ENCODE measurements around the gene SDK1. TPM values are rescaled to one million over a fixed set of nuclear protein-coding genes. Genes with fewer than 3 reads are reported as not detected.

Gene SDK1
- polyA plus RNA-seq, 4 donors: 0.27 to 5.0 (median 2.1) TPM; not detected in 1

GRCh38 chr7:3591944-3592343 is 290.9 kb downstream of the SDK1 start:
- FAIRE-seq: no peak

GRCh38 chr7:3592401-3593134 is 291.5 kb downstream of the SDK1 start:
- Histone ChIP-seq H3K36me3 (ENCODE audit: control insufficient read depth in 3 of 3, insufficient read depth in 2 of 3, low read depth in 1 of 3, low read length in 3 of 3) (no peaks in the 10 kb centered on the region), H3K9me3 (ENCODE audit: control insufficient read depth in 2 of 2, insufficient read depth in 1 of 2, low read depth in 1 of 2, low read length in 1 of 2) (no peaks in the 10 kb centered on the region), H3K27me3 (ENCODE audit: control insufficient read depth in 3 of 3, insufficient read depth in 3 of 3, low read length in 3 of 3) (no peaks in the 10 kb centered on the region), H3K4me1 (ENCODE audit: control insufficient read depth in 3 of 3, insufficient read depth in 2 of 3, low read depth in 1 of 3, low read length in 2 of 3) (no peaks in the 10 kb centered on the region), H3K27ac (ENCODE audit: low read depth in 1 of 3, low read length in 2 of 3) (no peak overlapping the region), H3K4me3 (ENCODE audit: low read depth in 1 of 3, low read length in 3 of 3) (no peak overlapping the region)
- WGBS, 3 donors: 12 to 40% (median 27%) methylated on average over 11 of the region's 11 CpGs
- DNase-seq (peak; percentile 9 to 65), FAIRE-seq (no peak)

More at GRCh38 chr7:3591944-3592343, 290.9 kb downstream of the SDK1 start:
- Histone ChIP-seq H3K27ac (ENCODE audit: low read depth in 1 of 3, low read length in 2 of 3) (no peak overlapping the region), H3K4me1 (ENCODE audit: control insufficient read depth in 3 of 3, insufficient read depth in 2 of 3, low read depth in 1 of 3, low read length in 2 of 3) (no peaks in the 10 kb centered on the region), H3K27me3 (ENCODE audit: control insufficient read depth in 3 of 3, insufficient read depth in 3 of 3, low read length in 3 of 3) (no peaks in the 10 kb centered on the region), H3K9me3 (ENCODE audit: control insufficient read depth in 2 of 2, insufficient read depth in 1 of 2, low read depth in 1 of 2, low read length in 1 of 2) (no peaks in the 10 kb centered on the region), H3K36me3 (ENCODE audit: control insufficient read depth in 3 of 3, insufficient read depth in 2 of 3, low read depth in 1 of 3, low read length in 3 of 3) (no peaks in the 10 kb centered on the region), H3K4me3 (ENCODE audit: low read depth in 1 of 3, low read length in 3 of 3) (no peak overlapping the region)
- DNase-seq: no peak
- WGBS, 3 donors: 72 to 85% (median 74%) methylated on average over 4 of the region's 4 CpGs

- Histone ChIP-seq H3K9me3 (ENCODE audit: control insufficient read depth in 2 of 2, insufficient read depth in 1 of 2, low read depth in 1 of 2, low read length in 1 of 2) (no peaks in the 10 kb centered on the region), H3K36me3 (ENCODE audit: control insufficient read depth in 3 of 3, insufficient read depth in 2 of 3, low read depth in 1 of 3, low read length in 3 of 3) (no peaks in the 10 kb centered on the region), H3K4me1 (ENCODE audit: control insufficient read depth in 3 of 3, insufficient read depth in 2 of 3, low read depth in 1 of 3, low read length in 2 of 3) (no peaks in the 10 kb centered on the region), H3K27ac (ENCODE audit: low read depth in 1 of 3, low read length in 2 of 3) (no peak overlapping the region), H3K27me3 (ENCODE audit: control insufficient read depth in 3 of 3, insufficient read depth in 3 of 3, low read length in 3 of 3) (no peaks in the 10 kb centered on the region), H3K4me3 (ENCODE audit: low read depth in 1 of 3, low read length in 3 of 3) (no peak overlapping the region)
- no peak for FAIRE-seq
- no peak for DNase-seq
- WGBS, 3 donors: 96 to 97% (median 96%) methylated on average over 4 of the region's 4 CpGs
Observed at GRCh38 chr7:3594901-3595300, 293.8 kb downstream of the SDK1 start.

- WGBS, 3 donors: 86 to 92% (median 90%) methylated on average over 7 of the region's 7 CpGs
- FAIRE-seq: no peak
- Histone ChIP-seq H3K27me3 (ENCODE audit: control insufficient read depth in 3 of 3, insufficient read depth in 3 of 3, low read length in 3 of 3) (no peaks in the 10 kb centered on the region), H3K36me3 (ENCODE audit: control insufficient read depth in 3 of 3, insufficient read depth in 2 of 3, low read depth in 1 of 3, low read length in 3 of 3) (no peaks in the 10 kb centered on the region), H3K4me3 (ENCODE audit: low read depth in 1 of 3, low read length in 3 of 3) (no peak overlapping the region), H3K4me1 (ENCODE audit: control insufficient read depth in 3 of 3, insufficient read depth in 2 of 3, low read depth in 1 of 3, low read length in 2 of 3) (no peaks in the 10 kb centered on the region), H3K9me3 (ENCODE audit: control insufficient read depth in 2 of 2, insufficient read depth in 1 of 2, low read depth in 1 of 2, low read length in 1 of 2) (no peaks in the 10 kb centered on the region), H3K27ac (ENCODE audit: low read depth in 1 of 3, low read length in 2 of 3) (no peak overlapping the region)
- no peak for DNase-seq
Observed at GRCh38 chr7:3598854-3599253, 297.8 kb downstream of the SDK1 start.

GRCh38 chr7:3605222-3605621 is 304.2 kb downstream of the SDK1 start:
- Histone ChIP-seq H3K4me1 (ENCODE audit: control insufficient read depth in 3 of 3, insufficient read depth in 2 of 3, low read depth in 1 of 3, low read length in 2 of 3) (no peaks in the 10 kb centered on the region), H3K27me3 (ENCODE audit: control insufficient read depth in 3 of 3, insufficient read depth in 3 of 3, low read length in 3 of 3) (no peaks in the 10 kb centered on the region), H3K4me3 (ENCODE audit: low read depth in 1 of 3, low read length in 3 of 3) (no peak overlapping the region), H3K9me3 (ENCODE audit: control insufficient read depth in 2 of 2, insufficient read depth in 1 of 2, low read depth in 1 of 2, low read length in 1 of 2) (no peaks in the 10 kb centered on the region), H3K27ac (ENCODE audit: low read depth in 1 of 3, low read length in 2 of 3) (no peak overlapping the region), H3K36me3 (ENCODE audit: control insufficient read depth in 3 of 3, insufficient read depth in 2 of 3, low read depth in 1 of 3, low read length in 3 of 3) (no peaks in the 10 kb centered on the region)
- DNase-seq (no peak), FAIRE-seq (no peak)
- 59 to 68% (median 62%) methylated on average over 2 of the region's 2 CpGs for WGBS, 3 donors

- no peaks in the 10 kb centered on the region for H3K4me1 ChIP-seq (ENCODE audit: control insufficient read depth in 3 of 3, insufficient read depth in 2 of 3, low read depth in 1 of 3, low read length in 2 of 3)
- no peaks in the 10 kb centered on the region for H3K27me3 ChIP-seq (ENCODE audit: control insufficient read depth in 3 of 3, insufficient read depth in 3 of 3, low read length in 3 of 3)
- no peak overlapping the region for H3K4me3 ChIP-seq (ENCODE audit: low read depth in 1 of 3, low read length in 3 of 3)
- no peak overlapping the region for H3K27ac ChIP-seq (ENCODE audit: low read depth in 1 of 3, low read length in 2 of 3)
- DNase-seq (no peak), FAIRE-seq (no peak)
- 63 to 84% (median 65%) methylated on average over 4 of the region's 4 CpGs for WGBS, 3 donors
- H3K36me3 ChIP-seq (ENCODE audit: control insufficient read depth in 3 of 3, insufficient read depth in 2 of 3, low read depth in 1 of 3, low read length in 3 of 3): no peaks in the 10 kb centered on the region
- no peaks in the 10 kb centered on the region for H3K9me3 ChIP-seq (ENCODE audit: control insufficient read depth in 2 of 2, insufficient read depth in 1 of 2, low read depth in 1 of 2, low read length in 1 of 2)
Observed at GRCh38 chr7:3606436-3606835, 305.4 kb downstream of the SDK1 start.

- no peaks in the 10 kb centered on the region for H3K27me3 ChIP-seq (ENCODE audit: control insufficient read depth in 3 of 3, insufficient read depth in 3 of 3, low read length in 3 of 3)
- peaks cover 0 to 4% of the 10 kb centered on the region in 2 donors for H3K9me3 ChIP-seq (ENCODE audit: control insufficient read depth in 2 of 2, insufficient read depth in 1 of 2, low read depth in 1 of 2, low read length in 1 of 2)
- WGBS, 3 donors: 19 to 64% (median 37%) methylated on average over 8 of the region's 8 CpGs
- no peak overlapping the region for H3K4me3 ChIP-seq (ENCODE audit: low read depth in 1 of 3, low read length in 3 of 3)
- DNase-seq: no peak
- FAIRE-seq: no peak
- H3K36me3 ChIP-seq (ENCODE audit: control insufficient read depth in 3 of 3, insufficient read depth in 2 of 3, low read depth in 1 of 3, low read length in 3 of 3): no peaks in the 10 kb centered on the region
- H3K4me1 ChIP-seq (ENCODE audit: control insufficient read depth in 3 of 3, insufficient read depth in 2 of 3, low read depth in 1 of 3, low read length in 2 of 3): no peaks in the 10 kb centered on the region
- no peak overlapping the region for H3K27ac ChIP-seq (ENCODE audit: low read depth in 1 of 3, low read length in 2 of 3)
Observed at GRCh38 chr7:3607847-3608246, 306.8 kb downstream of the SDK1 start.

- no peak overlapping the region for H3K4me3 ChIP-seq (ENCODE audit: low read depth in 1 of 3, low read length in 3 of 3)
- H3K27ac ChIP-seq (ENCODE audit: low read depth in 1 of 3, low read length in 2 of 3): no peak overlapping the region
- H3K9me3 ChIP-seq (ENCODE audit: control insufficient read depth in 2 of 2, insufficient read depth in 1 of 2, low read depth in 1 of 2, low read length in 1 of 2): peaks cover 0 to 8% of the 10 kb centered on the region in 2 donors
- H3K27me3 ChIP-seq (ENCODE audit: control insufficient read depth in 3 of 3, insufficient read depth in 3 of 3, low read length in 3 of 3): no peaks in the 10 kb centered on the region
- no peak for FAIRE-seq
- DNase-seq: no peak
- no peaks in the 10 kb centered on the region for H3K36me3 ChIP-seq (ENCODE audit: control insufficient read depth in 3 of 3, insufficient read depth in 2 of 3, low read depth in 1 of 3, low read length in 3 of 3)
- no peaks in the 10 kb centered on the region for H3K4me1 ChIP-seq (ENCODE audit: control insufficient read depth in 3 of 3, insufficient read depth in 2 of 3, low read depth in 1 of 3, low read length in 2 of 3)
- 84 to 90% (median 84%) methylated on average over 8 of the region's 8 CpGs for WGBS, 3 donors
Observed at GRCh38 chr7:3616306-3616705, 315.3 kb downstream of the SDK1 start.

GRCh38 chr7:3630081-3630480 is 329.0 kb downstream of the SDK1 start:
- DNase-seq: no peak
- Histone ChIP-seq H3K36me3 (ENCODE audit: control insufficient read depth in 3 of 3, insufficient read depth in 2 of 3, low read depth in 1 of 3, low read length in 3 of 3) (no peaks in the 10 kb centered on the region), H3K27ac (ENCODE audit: low read depth in 1 of 3, low read length in 2 of 3) (no peak overlapping the region), H3K4me3 (ENCODE audit: low read depth in 1 of 3, low read length in 3 of 3) (no peak overlapping the region), H3K9me3 (ENCODE audit: control insufficient read depth in 2 of 2, insufficient read depth in 1 of 2, low read depth in 1 of 2, low read length in 1 of 2) (peaks cover 0 to 11% of the 10 kb centered on the region in 2 donors), H3K27me3 (ENCODE audit: control insufficient read depth in 3 of 3, insufficient read depth in 3 of 3, low read length in 3 of 3) (no peaks in the 10 kb centered on the region), H3K4me1 (ENCODE audit: control insufficient read depth in 3 of 3, insufficient read depth in 2 of 3, low read depth in 1 of 3, low read length in 2 of 3) (no peaks in the 10 kb centered on the region)
- FAIRE-seq: no peak

All from small intestine (tissue), 7 donors.